ENCODE measurements around the gene PPP6R1.
A peak's percentile ranks its signal among the peaks of the same experiment; 100 is the strongest.
"Not testable (repeated sequence)": the region's sequence is repeated elsewhere in the genome, so short reads cannot be mapped to it uniquely, and the experiment has no call there.

Gene PPP6R1

DNA sequence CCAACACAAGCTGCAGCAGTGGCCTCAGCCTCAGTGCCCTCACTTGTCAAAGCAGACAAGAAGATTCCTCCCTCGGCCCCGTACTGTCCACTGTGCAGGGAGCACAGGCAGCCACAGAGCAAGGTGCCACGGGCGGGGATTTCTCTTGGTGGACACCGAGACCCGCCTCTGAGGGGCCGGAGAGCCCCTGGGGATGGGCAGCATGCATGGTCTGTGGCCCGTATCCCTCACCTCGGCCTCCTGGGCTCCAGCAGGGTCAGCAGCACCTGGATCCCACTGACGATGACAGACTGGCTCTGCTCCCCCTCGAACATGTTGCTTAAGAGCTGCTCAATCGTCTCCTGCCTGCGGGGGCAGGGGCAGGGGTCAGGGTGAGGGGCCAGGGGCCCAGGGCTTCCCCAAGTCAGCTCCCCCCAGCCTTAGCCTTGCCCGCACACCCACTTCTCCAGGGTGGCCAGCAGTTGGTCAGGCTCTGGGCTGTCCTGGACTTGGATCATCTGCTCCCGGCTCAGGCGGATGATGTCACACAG, 16.8 kb downstream of the PPP6R1 start:
- DNase-seq (ENCODE audit: low spot score) = no peak

DNA sequence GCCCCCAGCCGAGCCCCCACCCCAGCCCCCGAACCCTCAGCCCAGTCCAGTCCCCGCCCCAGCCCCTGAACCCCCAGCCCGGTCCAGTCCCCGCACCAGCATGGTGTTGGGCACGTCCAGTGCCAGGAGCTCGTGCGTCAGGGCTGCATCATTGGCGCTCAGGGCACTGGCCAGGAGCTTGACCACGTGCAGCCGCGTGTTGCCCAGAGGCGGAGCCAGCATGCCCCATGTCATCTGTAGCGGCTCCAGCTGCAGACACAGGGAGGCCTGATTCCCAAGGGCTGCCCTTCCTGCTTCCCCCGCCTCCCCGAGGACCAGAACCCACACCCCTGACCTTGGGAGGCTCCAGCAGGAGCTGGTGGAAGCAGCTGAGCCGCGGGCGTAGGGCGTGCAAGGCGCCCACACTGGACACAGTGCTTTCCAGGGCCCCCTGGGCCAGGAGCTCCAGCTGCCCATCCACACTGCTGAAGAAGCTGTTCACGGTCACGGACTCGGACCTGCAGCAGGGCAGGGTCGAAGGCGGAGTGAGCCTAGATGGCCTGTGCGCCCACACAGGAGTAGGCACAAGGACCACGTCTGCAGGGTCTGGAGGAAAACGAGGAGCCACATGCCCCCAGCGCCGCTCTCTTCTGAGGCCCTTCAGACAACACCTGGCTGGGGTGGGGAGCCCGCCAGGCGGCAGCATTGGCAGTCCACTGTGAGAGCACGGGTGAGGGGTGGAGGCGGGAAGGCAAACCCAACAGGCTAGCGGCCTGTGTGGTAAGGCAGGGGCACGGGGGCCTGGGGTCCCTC, 17.5 kb downstream of the PPP6R1 start:
- no peak for DNase-seq (ENCODE audit: low spot score)

DNA sequence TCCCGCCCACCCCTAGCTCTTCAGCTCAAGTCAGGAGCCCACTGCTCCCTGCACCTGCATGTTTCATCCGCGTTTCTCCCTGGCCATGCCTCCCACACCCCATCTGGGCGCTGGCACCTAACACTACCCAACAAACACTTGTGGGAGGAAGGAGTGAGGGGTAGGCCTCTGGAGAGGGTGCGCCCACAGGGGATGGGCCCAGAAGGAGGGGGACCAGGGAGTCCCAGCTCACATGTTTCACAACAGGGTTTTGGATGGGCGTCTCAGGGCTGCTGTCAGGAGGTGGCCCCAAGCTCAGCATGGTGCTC, 18.1 kb downstream of the PPP6R1 start:
- DNase-seq (ENCODE audit: low spot score) = no peak

DNA sequence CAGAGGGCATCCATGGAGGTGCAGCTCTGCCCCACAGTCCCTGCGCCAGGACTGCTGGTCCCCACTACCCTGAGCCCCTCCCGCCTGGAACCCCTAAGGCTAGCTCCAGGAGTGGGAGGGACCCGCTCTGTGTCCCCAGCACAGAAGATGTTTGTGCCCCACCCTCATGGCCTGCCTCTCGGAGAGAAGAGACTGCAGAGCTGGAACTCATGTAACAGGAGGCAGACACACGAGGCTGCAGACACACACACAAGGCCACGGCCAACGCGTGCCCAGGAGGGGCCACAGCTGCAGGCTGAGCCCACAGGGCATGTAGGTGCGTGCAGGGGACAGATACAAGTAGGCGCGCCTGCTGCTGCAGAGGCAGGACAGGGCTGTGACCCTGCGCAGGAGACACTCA, 19.8 kb downstream of the PPP6R1 start:
- DNase-seq (ENCODE audit: low spot score) = no peak

DNA sequence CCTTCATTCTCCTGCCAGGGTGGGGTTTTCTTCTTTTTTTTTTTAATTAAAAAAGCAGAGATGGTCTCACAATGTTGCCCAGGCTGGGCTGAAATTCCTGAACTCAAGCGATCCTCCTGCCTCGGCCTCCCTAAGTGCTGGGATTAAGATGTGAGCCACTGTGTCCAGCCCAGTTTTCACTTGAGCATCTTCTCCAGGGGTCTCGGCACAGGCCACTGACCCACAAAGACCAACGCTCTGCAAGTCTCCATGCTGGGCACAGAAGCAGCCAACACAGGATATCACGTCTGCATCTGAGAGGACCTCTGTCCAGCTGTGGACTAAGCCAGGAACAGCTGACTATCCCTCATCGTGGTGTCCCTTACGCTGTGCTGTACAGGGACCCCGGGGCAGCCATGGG, 20.8 kb downstream of the PPP6R1 start:
- DNase-seq (ENCODE audit: low spot score) = no peak

DNA sequence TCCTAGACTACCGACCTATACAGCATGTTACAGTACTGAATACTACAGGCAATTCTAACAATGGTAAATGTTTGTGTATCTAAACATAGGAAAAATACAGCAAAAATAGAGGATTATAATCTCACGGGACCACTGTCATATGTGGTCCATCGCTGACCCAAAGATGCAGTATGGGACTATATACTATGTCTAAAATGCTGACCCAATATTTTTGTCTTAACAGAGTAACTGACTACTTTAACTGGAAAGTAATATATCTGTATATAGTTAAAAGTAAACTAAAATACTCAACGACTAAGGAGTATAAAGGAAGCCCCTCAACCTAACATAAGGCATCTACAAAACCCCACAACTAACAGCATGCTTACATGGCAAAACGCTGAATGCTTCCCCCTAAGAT, 25.8 kb downstream of the PPP6R1 start:
- DNase-seq (ENCODE audit: low spot score) = no peak

DNA sequence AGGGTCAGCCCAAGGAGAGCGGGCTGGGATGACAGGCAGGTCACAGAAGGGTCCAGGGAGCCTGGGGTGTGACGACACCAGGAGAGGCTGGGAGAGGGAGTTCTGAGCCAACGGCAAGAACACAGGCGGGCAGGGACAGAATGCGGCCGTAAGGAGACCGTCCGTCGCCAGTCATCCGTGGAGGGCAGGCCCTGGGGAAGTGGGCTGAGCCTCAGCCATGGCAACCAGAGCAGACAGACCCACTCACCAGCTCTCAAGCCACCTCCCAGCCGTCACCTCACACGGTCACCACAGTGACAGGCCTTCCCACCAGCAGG, 26.6 kb downstream of the PPP6R1 start:
- DNase-seq (ENCODE audit: low spot score) = no peak

DNA sequence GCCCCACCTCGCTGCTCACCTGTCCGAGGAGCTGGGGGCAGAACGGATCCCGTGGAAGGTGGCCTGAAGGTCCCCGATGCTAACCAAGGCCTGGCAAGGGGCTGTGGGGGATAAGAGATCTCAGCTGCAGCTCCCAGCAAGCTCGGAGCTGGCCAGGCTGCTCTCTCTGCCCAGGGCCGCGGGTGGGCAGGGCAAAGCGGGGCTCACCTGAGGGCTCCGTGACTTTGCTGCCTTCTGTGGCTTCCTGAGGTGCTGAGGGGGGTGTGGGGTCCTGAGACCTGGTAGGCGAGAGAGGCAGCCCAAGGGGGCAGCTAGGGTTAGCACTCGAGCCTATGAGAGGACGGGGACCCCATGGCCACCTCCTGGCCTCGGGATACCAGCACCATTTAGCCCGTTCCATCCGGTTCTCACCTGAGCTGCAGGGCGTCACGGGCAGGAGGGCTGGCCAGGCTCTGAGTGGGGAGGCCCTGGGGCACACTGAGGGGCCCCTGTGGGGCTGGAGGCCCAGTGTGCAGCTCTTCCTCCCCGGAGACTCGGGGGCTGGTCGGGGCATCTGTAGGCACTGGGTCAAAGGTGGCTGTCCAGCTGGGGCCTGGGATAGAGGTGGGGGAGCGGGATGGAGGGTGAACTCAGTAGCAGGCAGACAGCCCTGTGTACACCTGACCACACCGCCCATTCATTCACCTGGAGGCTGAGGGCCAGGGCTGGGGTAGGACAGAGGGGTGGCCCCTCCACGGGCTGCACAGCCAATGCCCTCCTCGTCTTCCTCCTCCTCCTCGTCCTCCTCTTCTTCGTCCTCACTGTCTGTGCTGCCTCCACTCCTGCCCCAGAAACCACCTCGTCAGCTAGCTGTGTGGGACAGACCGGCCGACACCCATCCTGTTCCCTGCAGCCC, 27.2 kb downstream of the PPP6R1 start:
- DNase-seq (ENCODE audit: low spot score) = no peak

DNA sequence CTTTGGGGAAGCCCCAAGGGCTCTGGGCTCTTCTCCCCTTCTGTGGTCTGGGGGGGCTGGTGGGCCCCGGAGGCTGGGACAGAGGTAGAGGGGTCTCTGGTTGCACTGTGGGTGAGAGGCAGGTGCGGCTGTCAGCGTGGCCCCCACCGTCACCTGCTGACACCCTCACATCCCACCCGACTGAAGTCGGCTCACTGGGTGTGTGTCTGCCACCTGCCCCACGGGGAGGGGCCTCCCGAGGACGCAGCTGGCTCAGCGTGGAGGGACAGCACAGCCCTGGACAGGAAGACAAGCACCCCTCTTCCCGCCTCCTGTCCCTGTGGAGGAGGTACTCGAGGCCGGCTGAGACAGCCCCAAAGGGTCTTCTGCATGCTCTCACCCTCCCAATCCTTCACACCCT, 28.0 kb downstream of the PPP6R1 start:
- DNase-seq (ENCODE audit: low spot score) = no peak

DNA sequence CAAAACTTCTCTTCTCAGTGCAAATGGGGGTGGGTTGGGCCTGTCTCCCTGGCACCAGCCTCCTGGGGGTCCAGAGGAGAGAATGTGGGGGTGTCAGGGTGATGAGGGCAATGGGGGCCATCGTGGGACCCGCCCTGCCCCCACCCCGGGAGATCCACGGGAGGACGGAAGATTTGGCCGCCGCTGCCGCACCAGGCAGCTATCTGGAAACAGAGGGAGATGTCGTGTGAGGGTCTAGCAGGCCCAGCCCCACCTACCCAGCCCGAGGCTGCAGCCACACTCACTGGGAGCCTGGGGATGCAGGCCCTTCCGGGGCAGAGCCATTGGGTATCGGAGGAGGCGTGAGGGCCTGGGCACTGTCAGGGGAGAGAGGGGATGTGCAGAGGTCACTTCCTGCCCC, 28.5 kb downstream of the PPP6R1 start:
- DNase-seq (ENCODE audit: low spot score) = no peak

DNA sequence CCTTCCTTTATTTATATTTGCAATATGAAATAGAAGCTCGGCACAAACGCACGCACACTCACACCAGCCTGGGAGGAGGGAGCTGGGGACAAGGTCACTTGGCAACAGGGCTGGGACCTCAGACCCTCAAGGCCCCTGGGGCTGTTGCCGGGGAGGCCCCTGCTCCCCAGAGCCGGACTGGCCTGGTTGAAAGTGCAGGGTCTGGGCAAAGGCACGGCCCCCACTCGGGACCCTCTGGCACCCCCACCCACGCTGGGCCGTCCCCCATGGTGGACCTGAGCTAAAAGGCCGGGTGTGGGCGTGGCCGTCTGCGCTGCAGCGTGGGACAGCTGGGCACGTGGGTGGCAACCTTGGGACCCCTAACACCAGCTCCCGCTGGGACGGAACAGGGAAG, 29.0 kb downstream of the PPP6R1 start:
- no peak for DNase-seq (ENCODE audit: low spot score)

DNA sequence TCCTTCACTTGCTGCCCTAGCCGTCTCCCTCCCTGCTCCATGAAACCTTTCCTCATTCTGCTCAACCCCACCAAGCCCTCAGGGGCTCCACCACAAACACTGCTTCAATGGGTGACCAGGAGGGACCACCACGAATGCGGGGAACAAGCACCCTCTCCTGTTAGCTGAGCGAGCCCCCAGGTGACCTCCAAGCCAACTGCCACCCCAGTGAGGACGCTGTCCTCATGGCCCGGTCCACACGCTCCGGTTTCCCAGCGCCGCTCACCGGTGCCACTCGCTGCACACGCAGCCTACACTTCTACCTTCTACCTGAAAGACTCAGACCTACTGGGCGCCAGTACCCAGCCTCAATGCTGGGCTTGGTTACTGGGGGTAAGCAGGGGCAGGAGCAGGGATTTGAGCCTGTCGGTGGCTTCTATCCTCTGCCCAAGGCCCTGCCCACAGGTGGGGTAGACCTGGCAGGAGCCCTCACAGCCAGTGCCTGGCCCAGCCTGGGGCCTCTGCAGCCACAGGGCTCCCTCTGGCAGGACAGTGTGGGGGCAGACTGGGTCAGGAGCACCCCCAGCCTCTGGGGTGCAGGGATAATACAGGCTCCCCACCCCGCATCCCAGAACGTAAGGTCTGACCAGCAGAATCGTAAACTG, 29.6 kb downstream of the PPP6R1 start:
- no peak for DNase-seq (ENCODE audit: low spot score)

DNA sequence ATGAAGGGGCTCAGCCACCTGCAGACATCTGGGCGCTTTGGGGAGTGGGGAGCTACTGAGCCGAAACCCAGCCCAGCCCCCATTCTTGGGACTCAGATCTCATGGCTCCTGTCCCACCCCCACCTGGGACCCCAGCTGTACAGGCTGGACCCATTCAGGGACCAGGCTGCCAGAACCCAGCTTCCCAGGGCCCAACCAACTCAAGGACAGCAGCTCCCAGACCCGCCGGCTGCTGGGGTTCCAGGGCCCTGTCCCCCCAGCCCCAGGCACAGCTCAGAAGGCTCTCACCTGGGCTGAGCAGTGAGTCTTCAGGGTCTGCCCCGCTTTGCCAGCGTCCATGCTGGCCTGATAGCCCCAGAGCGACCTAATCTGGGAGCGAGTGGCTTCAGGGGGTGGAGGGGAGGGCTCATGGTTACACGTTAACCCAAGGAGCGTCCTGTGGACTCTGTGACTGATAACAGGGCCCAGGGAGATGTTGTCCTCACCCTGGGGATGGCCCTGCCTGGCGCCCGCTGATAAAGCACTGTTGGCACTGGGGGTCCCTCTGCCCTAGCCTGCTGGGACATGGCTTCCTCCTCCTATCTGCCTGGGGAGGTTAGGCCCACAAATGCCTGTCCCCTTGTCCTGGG, 30.3 kb downstream of the PPP6R1 start, which contains the start of gene TMEM86B:
TMEM86B (minus strand) TSS at position 361 of the 629 bp plus-strand sequence; CDS start at position 339, 22 bp downstream.
- peak; percentile 88 for DNase-seq (ENCODE audit: low spot score)

DNA sequence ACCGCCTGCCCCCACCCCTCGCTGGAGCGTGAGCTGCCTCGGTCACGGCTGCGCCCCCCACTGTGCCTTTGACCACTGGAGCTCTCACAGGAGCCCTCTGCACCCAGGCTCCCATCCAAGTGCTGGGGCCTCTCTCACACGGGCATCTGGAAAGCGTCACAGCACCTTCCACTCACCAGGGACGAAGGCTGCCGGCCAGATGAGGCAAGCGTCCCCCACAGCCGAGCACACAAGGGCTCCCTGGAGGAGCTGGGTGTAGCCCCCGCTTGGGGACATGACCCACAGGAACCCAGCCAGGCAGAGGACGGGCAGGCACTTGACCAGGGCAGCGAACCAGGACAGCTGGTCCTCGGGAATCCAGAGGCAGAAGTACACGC, 30.8 kb downstream of the PPP6R1 start:
- no peak for DNase-seq (ENCODE audit: low spot score)

DNA sequence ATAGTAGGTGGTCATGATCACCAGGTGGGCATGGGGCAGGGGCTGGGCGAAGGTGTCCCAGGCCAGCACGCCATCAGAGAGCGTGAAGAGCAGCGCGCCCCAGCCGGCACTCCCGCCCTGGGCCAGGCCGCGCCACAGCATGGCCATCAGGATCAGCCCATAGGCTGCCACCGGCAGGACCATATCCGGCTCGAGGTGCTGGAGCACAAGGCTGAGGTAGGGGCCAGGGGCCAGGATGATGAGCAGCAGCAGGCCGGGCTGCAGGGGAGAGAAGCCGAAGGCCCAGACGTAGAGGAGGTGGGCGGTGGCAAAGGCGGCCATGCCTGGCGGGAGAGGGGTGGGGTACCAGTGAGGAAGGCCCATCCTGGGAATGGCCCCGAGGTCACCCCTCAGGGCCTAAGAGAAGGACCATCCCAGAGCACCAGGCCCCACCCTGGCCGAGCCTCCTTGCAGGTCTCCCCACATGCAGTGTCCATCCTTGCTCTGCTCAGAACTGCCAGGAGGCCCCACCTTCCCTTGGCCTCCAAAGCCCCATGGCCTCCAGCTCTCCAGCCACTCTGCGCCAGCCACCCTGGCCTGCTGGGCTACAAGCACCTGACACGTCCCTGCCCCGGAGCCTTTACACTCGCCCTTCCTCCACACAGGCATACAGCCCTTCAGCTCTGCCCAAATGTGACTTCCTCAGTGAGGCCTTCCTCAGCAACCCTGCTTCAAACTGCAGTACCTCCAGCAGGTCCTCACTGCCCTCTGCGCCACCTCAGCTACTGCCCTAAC, 31.4 kb downstream of the PPP6R1 start:
- peak; percentile 35 for DNase-seq (ENCODE audit: low spot score)

DNA sequence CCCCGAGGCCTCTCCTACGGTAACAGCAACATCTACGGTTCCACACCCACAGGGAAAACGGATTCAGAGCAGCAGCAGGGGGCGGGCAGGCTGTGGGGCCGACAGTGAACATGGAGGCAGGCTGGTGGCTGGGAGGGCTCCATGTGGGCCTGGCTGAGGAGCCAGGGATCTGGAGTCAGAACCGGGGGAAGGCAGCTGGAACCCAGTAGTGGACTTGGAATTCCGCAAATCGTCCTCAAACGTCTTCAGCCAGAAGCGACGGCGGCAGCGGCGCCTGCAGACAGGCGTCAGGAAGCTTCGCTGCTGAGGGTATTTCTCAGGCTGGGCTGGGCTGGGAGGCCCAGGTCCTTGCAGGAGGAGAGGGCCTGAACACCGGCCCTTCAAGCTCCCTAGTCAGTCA, 32.0 kb downstream of the PPP6R1 start:
- DNase-seq (ENCODE audit: low spot score) = no peak

DNA sequence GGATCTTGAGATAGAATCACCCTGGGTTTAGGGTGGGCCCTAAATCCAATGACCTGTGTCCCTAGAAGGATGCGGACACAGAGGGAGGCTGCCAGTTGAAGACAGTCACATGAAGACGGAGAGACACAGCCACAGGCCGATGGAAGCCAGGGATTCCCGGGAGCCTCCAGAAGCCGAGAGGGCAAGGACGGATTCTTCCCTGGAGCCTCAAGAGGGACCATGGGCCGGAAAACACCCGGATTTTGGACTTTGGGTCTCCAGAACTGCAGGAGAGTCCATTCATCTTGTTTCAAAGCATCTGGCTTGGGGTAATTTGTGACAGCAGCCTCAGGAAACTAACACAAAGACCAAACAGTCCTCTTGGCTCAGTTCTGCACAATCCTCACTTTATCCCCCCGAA, 32.5 kb downstream of the PPP6R1 start:
- no peak for DNase-seq (ENCODE audit: low spot score)

DNA sequence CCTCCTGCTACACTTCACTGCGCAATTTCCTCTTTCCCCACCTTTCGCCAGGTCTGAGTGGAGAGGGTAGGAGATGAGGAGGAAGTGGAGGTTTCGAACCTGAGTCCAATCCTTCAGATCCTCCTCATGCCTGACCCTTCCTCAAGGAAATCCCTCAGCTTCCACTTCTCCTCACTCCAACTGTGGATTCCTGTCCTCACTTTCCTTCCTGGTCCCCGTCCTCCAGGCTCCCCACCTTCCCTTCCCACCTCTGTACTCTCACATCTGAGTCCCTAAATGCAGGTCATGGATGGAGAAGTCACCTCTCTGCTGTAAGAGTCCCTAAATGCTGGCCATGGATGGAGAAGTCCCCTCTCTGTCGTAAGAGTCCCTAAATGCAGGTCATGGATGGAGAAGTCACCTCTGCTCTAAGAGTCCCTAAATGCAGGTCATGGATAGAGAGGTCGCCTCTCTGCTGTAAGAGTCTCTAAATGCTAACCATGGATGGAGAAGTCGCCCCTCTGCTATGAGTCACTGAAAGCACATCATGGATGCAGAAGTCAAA, 33.3 kb downstream of the PPP6R1 start:
- no peak for DNase-seq (ENCODE audit: low spot score)

DNA sequence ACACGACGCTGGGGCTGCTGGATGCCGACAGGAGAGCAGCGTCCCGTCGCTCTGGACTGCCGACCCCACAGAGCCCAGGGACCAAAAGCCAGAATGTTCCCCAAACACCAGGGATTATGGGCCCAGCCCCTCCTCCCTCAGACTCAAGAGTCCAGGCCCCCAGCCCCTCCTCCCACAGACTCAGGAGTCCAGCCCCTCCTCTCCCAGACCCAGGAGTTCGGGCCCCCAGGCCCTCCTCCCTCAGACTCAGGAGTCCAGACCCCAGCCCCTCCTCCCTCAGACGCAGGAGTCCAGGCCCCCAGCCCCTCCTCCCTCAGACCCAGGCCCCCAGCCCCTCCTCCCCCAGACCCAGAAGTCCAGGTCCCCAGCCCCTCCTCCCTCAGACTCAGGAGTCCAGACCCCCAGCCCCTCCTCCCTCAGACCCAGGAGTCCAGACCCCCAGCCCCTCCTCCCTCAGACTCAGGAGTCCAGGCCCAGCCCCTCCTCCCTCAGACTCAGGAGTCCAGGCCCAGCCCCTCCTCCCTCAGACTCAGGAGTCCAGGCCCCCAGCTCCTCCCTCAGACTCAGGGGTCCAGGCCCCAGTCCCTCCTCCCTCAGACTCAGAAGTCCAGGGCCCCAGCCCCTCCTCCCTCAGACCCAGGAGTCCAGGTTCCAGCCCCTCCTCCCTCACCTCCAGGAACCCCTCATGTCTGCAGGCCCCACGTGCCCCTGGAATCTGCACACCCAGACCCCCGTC, 34.0 kb downstream of the PPP6R1 start:
- not testable (repeated sequence) for DNase-seq (ENCODE audit: low spot score)

DNA sequence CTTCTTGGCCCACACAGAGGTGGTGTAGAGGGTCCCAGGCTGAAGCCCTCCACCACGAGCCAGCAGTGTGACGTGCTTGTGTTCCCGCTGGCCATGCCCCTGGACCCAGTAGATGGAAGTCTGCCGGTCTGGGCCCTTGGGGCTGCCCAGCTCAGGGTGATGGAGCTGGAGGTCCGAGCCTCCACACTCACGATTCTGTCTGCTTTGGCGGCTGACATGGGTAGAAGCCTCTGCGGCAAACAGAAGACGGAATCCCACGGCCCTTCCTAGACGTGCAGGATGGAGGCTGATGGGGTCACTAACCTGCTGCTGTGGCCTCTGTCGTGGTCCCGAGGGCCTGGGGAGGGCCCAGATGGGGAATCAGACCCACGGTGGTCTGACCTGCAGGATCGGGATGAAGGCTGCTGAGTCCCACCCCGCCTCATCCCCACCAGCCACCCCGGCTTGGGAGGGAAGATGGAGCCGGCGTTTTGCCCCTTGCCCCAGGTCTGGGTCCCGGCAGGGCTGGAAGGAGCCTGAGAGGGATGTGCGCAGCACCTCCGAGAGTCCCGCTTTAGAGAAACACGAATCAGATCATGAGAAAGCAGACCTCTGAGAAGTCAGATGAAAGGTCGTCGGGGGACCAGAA, 34.7 kb downstream of the PPP6R1 start:
- DNase-seq (ENCODE audit: low spot score) = no peak
